Measurements from ENCODE around the gene KRTAP10-12. TPM values are rescaled to one million over a fixed set of nuclear protein-coding genes. Genes with fewer than 3 reads are reported as not detected.

The KRTAP10-12 gene
- polyA plus RNA-seq, 2 of the 4 experiments (the other 2 are of a cell fraction), result not detected

GRCh38 chr21:44671911-44672310 lies 25.1 kb upstream of the KRTAP10-12 start:
- Histone ChIP-seq H3K9me3 (peaks cover 9% of the 10 kb centered on the region; the same call in 1 of the 3 replicates), H3K27ac (no peak overlapping the region), H3K4me3 (no peak overlapping the region), H3K4me2 (no peak overlapping the region), H3K4me1 (no peaks in the 10 kb centered on the region)
- POLR2A ChIA-PET, result no interaction called here
- FAIRE-seq (no peak), ATAC-seq (no peak), DNase-seq (ENCODE audit: low read depth in 1 of 2, low spot score in 1 of 2) (no peak)
- WGBS (ENCODE audit: missing lambda C conversion rate), result 63% methylated on average over 1 of the region's 1 CpG
- TF ChIP-seq MAFK (IDR thresholded peaks at IDR 0.05; ENCODE audit: partially characterized antibody) (no peak), HOXB13 (CRISPR knock-in tag; IDR thresholded peaks at IDR 0.05; ENCODE audit: low read depth) (no peak), NPAS2 (CRISPR knock-in tag; IDR thresholded peaks at IDR 0.05; ENCODE audit: borderline replicate concordance) (no peak), EHMT2 (IDR thresholded peaks at IDR 0.05; ENCODE audit: low read depth) (no peak), SREBF2 (IDR thresholded peaks at IDR 0.05) (no peak), JUNB (IDR thresholded peaks at IDR 0.05) (no peak), ZC3H11A (IDR thresholded peaks at IDR 0.05) (no peak), CHD4 (IDR thresholded peaks at IDR 0.05; ENCODE audit: borderline replicate concordance) (no peak), RFX5 (IDR thresholded peaks at IDR 0.05) (no peak), ZSCAN20 (CRISPR knock-in tag; IDR thresholded peaks at IDR 0.05) (no peak), FOSL2 (IDR thresholded peaks at IDR 0.05) (no peak), FOSL2 (CRISPR knock-in tag; IDR thresholded peaks at IDR 0.05) (no peak)
- CTCF ChIA-PET, result no interaction called here

GRCh38 chr21:44677881-44678280 lies 19.1 kb upstream of the KRTAP10-12 start:
- Histone ChIP-seq H3K27ac (no peak overlapping the region), H3K4me2 (no peak overlapping the region), H3K4me3 (no peak overlapping the region), H3K9me3 (no peaks in the 10 kb centered on the region; the same call in 2 of the 3 replicates), H3K4me1 (no peaks in the 10 kb centered on the region)
- DNase-seq (ENCODE audit: low read depth in 1 of 2, low spot score in 1 of 2), result no peak
- CTCF ChIA-PET, result no interaction called here
- no peak for ATAC-seq
- no peak for TF ChIP-seq EP300 (IDR thresholded peaks at IDR 0.05)
- no peak for FAIRE-seq
- POLR2A ChIA-PET, result no interaction called here
- WGBS (ENCODE audit: missing lambda C conversion rate), result 72% methylated on average over 13 of the region's 13 CpGs

- Histone ChIP-seq H3K27ac (no peak overlapping the region), H3K4me1 (no peaks in the 10 kb centered on the region), H3K4me2 (no peak overlapping the region), H3K9me3 (no peaks in the 10 kb centered on the region), H3K4me3 (no peak overlapping the region)
- no peak for TF ChIP-seq CBX2 (IDR thresholded peaks at IDR 0.05; ENCODE audit: borderline replicate concordance, low read depth)
- TF ChIP-seq USF2 (IDR thresholded peaks at IDR 0.05), result no peak
- no peak for TF ChIP-seq HMGXB4 (CRISPR knock-in tag; IDR thresholded peaks at IDR 0.05; ENCODE audit: borderline replicate concordance)
- no peak for TF ChIP-seq EP300 (IDR thresholded peaks at IDR 0.05)
- no peak for TF ChIP-seq REST (IDR thresholded peaks at IDR 0.05)
- no peak for TF ChIP-seq SMC3 (IDR thresholded peaks at IDR 0.05)
- no peak for TF ChIP-seq GATA3 (IDR thresholded peaks at IDR 0.05; ENCODE audit: borderline replicate concordance)
- no peak for TF ChIP-seq CHD2 (IDR thresholded peaks at IDR 0.05; ENCODE audit: low read length, partially characterized antibody)
- FAIRE-seq, result no peak
- no peak for ATAC-seq
- ChIA-PET POLR2A (no interaction called here), CTCF (interaction anchor here (1.5 kb wide), 1 partner anchor 61 kb away, joined by 3 read pairs; no protein-coding TSS in a partner anchor)
- WGBS (ENCODE audit: missing lambda C conversion rate), result 54% methylated on average over 6 of the region's 11 CpGs
- no peak for DNase-seq (ENCODE audit: low read depth in 1 of 2, low spot score in 1 of 2)
Measured at GRCh38 chr21:44681152-44681551, 15.8 kb upstream of the KRTAP10-12 start.
